Esophagus squamous epithelium (tissue), 4 donors: ENCODE results near the gene SHISAL2A.

Source experiments
- CTCF ChIP-seq, 6 experiments: fragments of 450-650 bp in 4 of 6; fragments of 200-600 bp in 2 of 6; sonication (generic) in 2 of 6; IDR thresholded peaks; one replicate each; pipeline ENCODE4 v1.5.1; 2016 to 2019; ENCODE audit warnings: antibody characterized with exemption in 6 of 6, mild to moderate bottlenecking in 4 of 6, moderate library complexity in 4 of 6
- POLR2A ChIP-seq, 4 donors: fragments of 450-650 bp; IDR thresholded peaks; one replicate each; pipeline ENCODE4 v1.6.1; 2017; ENCODE audit warnings: antibody characterized with exemption in 4 of 4, mild to moderate bottlenecking in 4 of 4, moderate library complexity in 3 of 4

GRCh38 chr1:52631759-52632331 lies 1.1 kb upstream of the SHISAL2A start:
- TF ChIP-seq CTCF (IDR thresholded peaks at IDR 0.05) = no peak
- TF ChIP-seq POLR2A (IDR thresholded peaks at IDR 0.05) = no peak
